ENCODE results near the gene NAIF1. TPM values are rescaled to one million over a fixed set of nuclear protein-coding genes. Genes with fewer than 3 reads are reported as not detected.

The NAIF1 gene
- total RNA-seq, 1 experiment from 2014 or later, result 14.6 TPM

GRCh38 chr9:128059365-128059983, 7.6 kb downstream of the NAIF1 start:
- no TSS peak for BruUV-seq (replicated peaks)
- ChIA-PET POLR2A (no interaction called here), CTCF (interaction anchor here (0.6 kb wide), 1 partner anchor 25 kb away, joined by 4 read pairs; no protein-coding TSS in a partner anchor)
- H3K4me1 ChIP-seq (ENCODE audit: control insufficient read depth, insufficient read depth, low read length), result peaks cover 6% of the 10 kb centered on the region
- H3K4me3 ChIP-seq (ENCODE audit: low read depth in 2 of 2, low read length in 2 of 2), result no peak overlapping the region
- intact Hi-C loops (cut with micrococcal nuclease; ENCODE audit: unreplicated experiment), result no loop called here
- in situ Hi-C loops (cut with HindIII; ENCODE audit: low pct_unique_long_range_greater_than_20kb, low sequenced_read_pairs), result no loop called here
- no peaks in the 10 kb centered on the region for H3K9me3 ChIP-seq (ENCODE audit: control insufficient read depth, insufficient read depth, low read depth, low read length)
- no peaks in the 10 kb centered on the region for H3K27me3 ChIP-seq (ENCODE audit: control insufficient read depth, insufficient read depth, low read length)
- no peak overlapping the region for H3K27ac ChIP-seq (ENCODE audit: low read length)
- no peak for DNase-seq (ENCODE audit: low read depth, low spot score)
- no peak for ATAC-seq
- H3K36me3 ChIP-seq (ENCODE audit: control insufficient read depth, insufficient read depth, low read length), result no peaks in the 10 kb centered on the region
- no peak for TF ChIP-seq CTCF (IDR thresholded peaks at IDR 0.05)
- TF ChIP-seq POLR2AphosphoS5 (IDR thresholded peaks at IDR 0.05; ENCODE audit: low read depth, low read length), result no peak
- no peak for TF ChIP-seq SIN3A (IDR thresholded peaks at IDR 0.05; ENCODE audit: borderline replicate concordance, insufficient read depth, low read depth, low read length)
- no peak for TF ChIP-seq REST (IDR thresholded peaks at IDR 0.05; ENCODE audit: insufficient read depth in 1 of 2, low read depth in 2 of 2, low read length in 1 of 2)
- no peak for TF ChIP-seq TCF7L2 (IDR thresholded peaks at IDR 0.05; ENCODE audit: low read depth, low read length)

- ATAC-seq (no peak), DNase-seq (ENCODE audit: low read depth, low spot score) (no peak)
- no peaks in the 10 kb centered on the region for H3K27me3 ChIP-seq (ENCODE audit: control insufficient read depth, insufficient read depth, low read length)
- TF ChIP-seq SIN3A (IDR thresholded peaks at IDR 0.05; ENCODE audit: borderline replicate concordance, insufficient read depth, low read depth, low read length), result no peak
- TF ChIP-seq CTCF (IDR thresholded peaks at IDR 0.05), result no peak
- TF ChIP-seq TCF7L2 (IDR thresholded peaks at IDR 0.05; ENCODE audit: low read depth, low read length), result no peak
- TF ChIP-seq REST (IDR thresholded peaks at IDR 0.05; ENCODE audit: insufficient read depth in 1 of 2, low read depth in 2 of 2, low read length in 1 of 2), result no peak
- no peak for TF ChIP-seq POLR2AphosphoS5 (IDR thresholded peaks at IDR 0.05; ENCODE audit: low read depth, low read length)
- intact Hi-C loops (cut with micrococcal nuclease; ENCODE audit: unreplicated experiment), result no loop called here
- H3K4me3 ChIP-seq (ENCODE audit: low read depth in 2 of 2, low read length in 2 of 2), result no peak overlapping the region
- ChIA-PET CTCF (no interaction called here), POLR2A (no interaction called here)
- no peaks in the 10 kb centered on the region for H3K9me3 ChIP-seq (ENCODE audit: control insufficient read depth, insufficient read depth, low read depth, low read length)
- in situ Hi-C loops (cut with HindIII; ENCODE audit: low pct_unique_long_range_greater_than_20kb, low sequenced_read_pairs), result no loop called here
- H3K4me1 ChIP-seq (ENCODE audit: control insufficient read depth, insufficient read depth, low read length), result peaks cover 6% of the 10 kb centered on the region
- H3K27ac ChIP-seq (ENCODE audit: low read length), result no peak overlapping the region
- BruUV-seq (replicated peaks), result no TSS peak
- H3K36me3 ChIP-seq (ENCODE audit: control insufficient read depth, insufficient read depth, low read length), result no peaks in the 10 kb centered on the region
These were observed 9.3 kb downstream of the NAIF1 start for GRCh38 chr9:128057724-128058409.
